ENCODE results near the gene SLC22A15.
"Not testable (repeated sequence)": the region's sequence is repeated elsewhere in the genome, so short reads cannot be mapped to it uniquely, and the experiment has no call there.

Gene SLC22A15

DNA sequence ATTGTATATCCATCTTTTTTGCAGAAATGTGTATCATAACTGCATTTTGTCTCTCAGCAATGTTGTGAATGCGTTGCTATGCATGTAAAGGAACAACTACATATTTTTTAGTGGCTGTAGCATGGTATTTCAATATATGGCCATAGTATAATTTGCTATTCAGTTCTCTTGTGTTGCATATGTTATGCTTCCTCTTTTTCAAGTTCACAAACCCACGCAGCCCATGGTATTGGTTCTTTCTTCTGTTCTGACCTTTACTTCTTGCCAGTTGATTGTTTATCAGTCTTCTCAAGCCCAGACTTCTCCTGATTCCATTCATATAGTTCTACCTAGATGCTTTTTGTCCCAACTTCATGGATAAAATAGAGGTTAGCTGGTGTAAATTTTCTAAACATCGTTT is 6.1 kb downstream of the SLC22A15 start:
- no peak for DNase-seq

DNA sequence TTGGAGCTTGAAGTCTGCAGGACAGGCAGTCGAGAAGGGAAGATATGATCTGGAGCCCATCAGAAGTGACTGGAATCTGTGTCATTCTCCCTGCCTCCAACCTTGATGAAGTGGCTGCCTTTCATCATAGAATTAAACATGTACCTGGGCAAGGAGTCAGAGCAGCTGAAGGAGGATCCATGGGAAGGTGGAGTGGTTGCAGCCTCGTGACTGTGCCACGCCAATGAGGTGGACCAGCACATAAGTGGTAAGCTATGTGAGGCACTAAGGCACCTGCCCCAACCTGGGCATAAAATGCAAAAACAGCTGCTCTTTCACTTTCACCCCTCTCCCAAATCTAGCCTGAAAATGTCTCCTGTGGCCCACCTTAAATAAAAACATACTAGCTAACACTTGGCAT is 7.3 kb downstream of the SLC22A15 start:
- no peak for DNase-seq

DNA sequence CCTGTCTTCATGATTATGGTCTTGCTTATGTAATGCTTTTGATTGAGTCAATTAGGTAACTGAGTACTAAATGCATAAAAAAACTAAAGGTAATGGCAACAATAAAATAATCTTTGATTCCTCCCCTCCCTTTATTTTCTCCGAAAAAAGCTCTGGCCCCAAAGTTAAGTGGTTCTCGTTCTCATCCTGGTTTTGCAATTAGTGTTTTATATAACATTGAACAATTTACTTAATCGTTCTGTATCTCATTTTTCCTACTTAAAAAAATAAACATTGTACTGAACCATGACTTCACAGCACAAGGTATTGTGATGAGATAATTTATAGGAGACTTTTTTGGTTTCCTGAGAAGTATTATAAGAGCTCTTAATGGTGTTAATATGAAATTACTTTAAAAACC is 11.3 kb downstream of the SLC22A15 start:
- DNase-seq: no peak

DNA sequence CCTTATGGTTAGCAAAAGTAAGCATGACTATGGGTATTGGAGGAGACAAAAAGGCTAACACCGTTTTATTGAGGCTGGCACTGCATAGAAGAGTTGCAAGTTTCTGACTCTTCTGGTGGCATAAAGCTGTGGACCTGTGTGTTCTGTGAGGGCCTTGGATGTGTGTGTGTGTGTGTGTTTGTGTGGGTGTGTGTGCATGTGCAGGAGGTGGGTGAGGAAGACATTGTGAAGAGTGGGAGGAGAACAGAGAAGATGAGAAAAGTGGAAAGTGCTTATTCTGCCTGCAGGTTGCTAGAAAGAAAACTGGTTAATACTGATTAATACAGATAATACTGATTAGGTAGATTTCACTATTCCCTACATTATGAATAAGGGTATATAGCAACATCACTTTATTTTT is 12.6 kb downstream of the SLC22A15 start:
- DNase-seq: no peak

DNA sequence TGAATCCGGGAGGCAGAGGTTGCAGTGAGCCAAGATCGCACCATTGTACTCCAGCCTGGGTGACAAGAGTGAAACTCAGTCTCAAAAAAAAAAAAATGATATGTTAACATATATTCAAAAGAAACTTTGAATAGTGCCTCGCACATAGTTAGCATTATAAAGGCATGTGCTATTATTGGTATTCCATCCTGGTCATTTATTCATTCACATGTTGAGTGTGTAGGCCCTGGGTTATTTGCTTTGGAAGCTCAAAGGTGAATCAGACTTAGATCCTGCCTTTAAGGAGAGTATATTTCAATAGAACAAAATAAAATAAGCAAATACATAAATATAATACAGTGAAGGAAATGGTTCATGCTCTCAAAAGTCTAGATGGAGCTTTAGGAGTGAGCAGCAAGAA is 13.4 kb downstream of the SLC22A15 start:
- DNase-seq: no peak

DNA sequence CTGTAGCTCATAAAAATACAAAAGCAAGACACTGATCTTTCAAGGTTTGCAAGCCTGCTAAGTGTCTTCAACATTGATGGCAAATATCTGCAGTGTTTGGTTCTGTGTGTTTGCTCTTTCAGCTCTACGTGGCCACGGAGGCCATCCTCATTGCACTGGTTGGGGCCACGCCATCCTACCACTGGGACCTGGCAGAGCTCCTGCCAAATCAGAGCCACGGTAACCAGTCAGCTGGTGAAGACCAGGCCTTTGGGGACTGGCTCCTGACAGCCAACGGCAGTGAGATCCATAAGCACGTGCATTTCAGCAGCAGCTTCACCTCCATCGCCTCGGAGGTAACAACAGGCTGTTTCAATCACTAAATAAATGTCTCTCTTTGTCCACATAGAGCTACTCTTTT is 15.6 kb downstream of the SLC22A15 start:
- no peak for DNase-seq

DNA sequence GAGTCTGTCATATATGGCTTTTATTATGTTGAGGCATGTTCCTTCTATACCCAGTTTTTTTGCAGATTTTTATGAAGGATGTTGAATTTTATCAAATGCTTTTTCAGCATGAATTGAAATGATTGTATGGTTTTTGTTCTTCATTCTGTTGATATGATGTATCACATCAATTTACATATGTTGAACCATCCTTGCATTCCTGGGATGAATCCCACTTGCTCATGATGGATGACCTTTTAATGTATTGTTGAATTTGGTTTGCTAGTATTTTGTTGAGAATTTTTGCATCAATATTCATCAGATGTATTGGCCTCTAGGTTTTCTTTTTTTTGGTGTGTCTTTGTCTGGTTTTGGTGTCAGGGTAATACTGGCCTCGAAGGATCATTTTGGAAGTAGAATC is 21.6 kb downstream of the SLC22A15 start:
- not testable (repeated sequence) for DNase-seq

DNA sequence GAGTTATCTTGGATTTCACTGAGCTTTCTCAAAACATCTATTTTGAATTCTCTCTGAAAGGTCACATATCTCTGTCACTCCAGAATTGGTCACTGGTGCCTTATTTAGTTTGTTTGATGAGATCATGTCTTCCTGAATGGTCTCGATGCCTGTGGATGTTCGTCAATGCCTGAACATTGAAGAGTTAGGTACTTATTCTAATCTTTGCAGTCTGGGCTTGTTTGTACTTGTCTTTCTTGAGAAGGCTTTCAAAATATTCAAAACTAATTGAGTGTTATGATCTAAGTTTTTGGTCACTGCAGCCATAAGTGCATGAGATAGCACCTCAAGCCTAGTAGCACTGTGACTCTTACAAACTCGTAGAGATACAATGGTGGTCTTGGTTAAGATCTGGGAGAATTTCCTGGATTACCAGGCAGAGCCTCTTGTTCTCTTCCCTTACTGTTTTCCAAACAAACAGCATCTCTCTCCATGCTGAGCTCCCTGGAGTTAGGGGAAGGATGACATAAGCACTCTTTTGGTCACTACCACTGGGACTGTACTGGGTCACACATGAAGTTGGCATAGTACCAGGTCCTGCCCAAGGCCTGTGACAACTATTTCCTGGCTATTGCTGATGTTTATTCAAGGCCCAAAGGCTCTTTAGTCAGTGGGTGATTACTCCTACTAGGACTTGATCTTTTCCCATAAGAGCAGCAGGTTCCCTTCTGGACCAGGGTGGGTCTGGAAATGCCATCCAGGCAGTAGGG is 25.6 kb downstream of the SLC22A15 start:
- no peak for DNase-seq

DNA sequence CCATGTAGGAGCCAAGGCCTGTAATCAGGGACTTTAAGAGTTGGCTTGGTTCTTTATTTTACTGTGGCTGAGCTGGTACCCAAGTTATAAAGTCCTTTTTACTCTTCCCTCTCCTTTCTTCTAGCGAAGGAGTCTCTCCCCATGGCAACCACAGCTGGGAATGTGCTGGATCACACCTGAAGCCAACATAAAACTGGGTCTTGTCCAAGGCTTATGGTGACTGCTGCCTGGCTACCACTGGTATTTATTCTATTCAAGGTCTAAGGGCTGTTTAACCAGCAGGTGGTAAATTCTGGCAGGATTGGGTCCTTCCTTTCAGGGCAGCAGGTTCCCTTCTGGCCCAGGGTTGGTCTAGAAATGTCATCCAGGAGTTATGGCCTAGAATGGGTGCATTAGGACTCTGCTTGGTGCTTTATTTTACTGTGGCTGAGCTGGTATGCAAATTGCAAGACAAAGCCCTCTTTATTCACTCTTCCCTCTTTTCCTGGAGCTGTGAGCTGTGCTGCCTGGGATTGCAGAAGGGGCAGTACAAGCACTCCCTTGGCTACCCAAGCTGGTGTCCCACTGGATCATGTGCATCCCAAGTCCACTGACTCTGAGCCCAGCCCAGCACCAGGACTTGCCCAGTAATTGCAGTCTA is 26.6 kb downstream of the SLC22A15 start:
- no peak for DNase-seq

DNA sequence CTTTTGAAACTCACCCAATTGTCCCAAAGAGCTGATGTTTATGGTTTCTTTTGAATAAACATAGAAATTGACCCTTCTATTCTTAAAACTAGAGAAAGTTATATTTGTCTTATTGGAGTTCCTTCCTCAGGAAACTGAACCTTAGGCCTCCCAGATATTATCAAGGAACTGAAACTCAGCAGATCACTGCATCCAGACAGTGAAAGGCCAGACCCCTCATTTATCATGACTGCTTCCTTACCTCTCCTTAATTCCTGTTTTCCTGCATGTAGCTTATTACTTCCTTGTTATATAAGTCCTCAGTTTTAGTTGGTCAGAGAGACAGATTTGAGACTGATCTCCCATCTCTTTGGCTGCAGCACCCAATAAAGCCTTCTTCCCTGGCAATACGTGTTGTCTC is 27.5 kb downstream of the SLC22A15 start:
- DNase-seq: no peak

DNA sequence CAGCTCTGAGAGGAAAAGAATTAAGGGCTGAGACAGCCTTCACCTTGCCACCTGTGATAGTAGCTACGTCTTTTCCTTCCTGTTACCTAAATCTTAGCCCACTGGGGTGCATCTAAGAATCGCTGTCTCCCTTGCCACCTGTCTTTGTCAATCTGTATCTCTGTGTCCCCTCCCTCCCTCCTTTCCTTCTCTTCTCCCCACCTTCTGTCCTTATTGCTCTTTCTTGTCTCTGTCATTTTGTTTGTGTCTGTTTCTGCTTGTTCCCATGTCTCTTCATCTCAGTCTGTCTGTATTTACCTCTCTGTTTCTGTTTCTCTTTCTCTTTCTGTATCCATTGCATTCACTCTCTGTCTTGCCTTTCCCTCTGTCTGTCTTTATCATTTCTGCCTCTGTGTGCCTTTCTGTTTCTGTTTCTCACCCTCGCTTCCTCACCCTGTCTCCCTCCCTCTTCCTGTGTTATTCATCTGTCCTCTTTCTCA is 30.2 kb downstream of the SLC22A15 start:
- DNase-seq: no peak

DNA sequence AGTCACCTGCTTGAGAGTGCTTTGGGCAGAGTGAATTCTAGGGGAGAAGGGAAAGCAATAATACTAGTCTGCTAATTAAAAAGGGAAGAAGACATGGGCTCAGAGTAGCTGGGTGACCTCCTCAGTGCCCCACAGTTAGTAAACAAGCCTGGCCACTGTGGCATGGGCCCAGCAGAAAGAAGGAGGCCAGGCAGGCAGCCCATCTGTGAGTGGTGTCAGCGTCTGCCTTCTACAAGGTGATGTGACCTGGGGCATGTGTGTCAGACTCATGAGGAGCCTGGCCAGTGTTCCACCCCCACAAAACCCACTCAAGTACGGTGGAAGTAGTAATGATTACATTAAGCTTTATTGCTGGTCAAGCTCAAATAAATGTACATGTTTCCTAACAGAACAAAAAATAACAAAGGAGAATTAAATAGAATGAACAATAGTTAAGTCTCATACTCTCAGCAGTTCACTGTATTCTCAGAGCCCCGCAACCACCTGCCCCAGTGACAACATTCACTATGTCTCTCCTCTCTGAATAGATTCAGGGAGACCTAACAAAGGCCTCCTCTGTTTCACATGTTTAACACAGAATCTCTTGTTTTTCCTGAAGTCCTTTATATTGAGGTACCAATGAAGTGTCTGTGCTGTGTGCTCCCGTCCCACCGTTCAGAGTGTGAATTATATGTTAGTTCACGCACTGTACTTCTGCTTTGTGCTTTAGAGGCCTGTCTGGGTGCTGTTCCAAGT is 32.5 kb downstream of the SLC22A15 start:
- DNase-seq: no peak

DNA sequence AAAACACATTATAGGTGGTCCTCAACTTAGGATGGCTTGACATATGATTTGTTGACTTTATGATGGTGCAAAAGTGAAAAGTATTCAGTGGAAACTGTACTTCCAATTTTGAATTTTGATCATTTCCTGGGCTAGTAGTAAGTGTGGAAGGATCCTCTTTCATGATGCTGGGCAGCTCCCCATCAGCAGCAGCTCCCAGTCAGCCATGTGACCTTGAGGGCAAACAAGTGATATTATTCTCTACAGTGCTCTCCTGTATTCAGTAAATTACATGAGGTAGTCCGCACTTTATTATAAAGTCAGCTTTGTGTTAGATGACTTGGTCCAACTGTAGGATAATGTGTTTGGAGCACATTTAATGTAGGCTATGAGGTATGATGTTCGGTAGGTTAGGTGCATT is 36.4 kb downstream of the SLC22A15 start:
- no peak for DNase-seq

DNA sequence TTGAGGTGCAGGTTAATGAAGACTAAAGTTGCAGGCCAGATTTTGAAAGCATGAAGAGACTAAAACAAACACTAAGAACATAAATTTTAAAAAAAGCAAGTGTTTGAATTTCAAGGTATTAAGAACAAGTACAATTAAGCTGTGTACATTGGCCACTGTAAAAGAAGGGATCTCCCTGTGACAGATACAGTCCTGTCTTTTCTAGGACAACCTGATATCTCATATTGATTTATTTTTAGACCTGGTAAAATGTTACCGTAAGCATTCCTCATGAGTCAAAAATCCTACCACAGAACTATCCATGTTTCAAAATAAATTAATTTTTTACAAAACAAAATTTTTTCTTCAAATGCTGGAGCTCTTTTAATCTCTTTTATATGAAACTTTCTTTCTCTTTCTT is 39.4 kb downstream of the SLC22A15 start:
- DNase-seq: no peak

DNA sequence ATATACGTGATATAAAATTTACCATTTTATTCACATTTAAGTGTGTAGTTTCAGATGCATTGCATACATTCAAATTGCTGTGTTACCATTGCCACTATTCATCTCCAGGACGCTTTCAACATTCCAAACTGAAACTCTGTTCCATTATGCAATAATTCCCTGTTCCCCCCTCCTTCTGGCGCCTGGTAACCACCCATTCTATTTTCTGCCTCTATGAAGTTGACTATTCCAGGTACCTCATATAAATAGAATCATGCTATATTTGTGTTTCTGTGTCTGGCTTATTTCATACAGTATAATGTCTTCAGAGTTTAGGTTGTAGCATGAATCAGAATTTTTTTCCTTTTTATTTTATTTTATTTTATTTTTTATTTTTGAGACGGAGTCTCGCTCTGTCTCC is 41.7 kb downstream of the SLC22A15 start:
- no peak for DNase-seq

DNA sequence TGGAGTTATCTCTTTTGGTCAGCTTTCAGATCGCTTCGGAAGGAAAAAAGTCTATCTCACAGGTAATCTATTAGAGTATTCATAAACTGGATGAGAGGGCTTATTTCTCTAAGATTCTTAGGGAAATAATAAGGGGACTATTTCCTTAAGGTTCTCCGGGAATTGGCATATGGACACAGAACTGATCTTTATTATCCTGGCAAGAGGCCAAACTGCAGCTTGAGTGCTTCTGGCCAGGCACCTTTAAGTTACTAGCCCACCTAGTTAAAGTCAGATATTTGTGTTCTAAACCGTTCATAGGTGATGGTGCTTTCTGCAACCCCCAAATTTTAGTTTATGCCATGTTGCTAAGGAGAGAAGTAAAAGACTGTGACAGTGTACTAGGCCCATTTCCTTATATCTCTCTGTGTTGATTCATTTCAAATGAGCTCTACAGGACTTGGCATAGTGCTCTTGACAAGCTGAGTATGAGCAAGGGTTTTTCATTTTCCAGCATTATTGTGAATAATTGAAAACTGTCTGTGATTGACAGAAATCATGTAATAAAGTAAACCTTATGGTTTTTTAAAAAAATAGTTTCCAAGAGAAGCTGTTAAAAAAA is 43.4 kb downstream of the SLC22A15 start:
- DNase-seq: no peak

DNA sequence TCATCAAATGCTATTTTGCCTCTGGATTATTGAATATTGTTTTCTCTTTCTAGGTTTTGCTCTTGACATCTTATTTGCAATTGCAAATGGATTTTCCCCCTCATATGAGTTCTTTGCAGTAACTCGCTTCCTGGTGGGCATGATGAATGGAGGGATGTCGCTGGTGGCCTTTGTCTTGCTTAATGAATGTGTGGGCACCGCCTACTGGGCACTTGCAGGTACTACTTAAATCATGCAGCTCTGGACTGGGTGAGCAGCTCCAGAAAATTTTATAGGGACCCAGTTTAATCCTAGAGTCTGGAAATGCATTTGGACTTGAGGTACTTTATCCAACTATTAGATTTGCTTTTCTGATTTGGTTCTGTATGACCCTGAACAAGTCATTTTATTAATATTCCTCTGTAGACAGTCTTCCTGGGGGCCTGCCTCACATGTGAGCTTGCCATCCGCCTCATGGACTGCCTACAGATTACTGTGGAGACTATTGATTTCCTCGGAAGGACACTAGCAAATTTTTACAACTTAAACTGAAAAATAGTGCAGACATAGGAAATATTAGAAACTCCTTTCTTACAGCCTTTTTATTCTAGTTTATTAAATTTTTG is 44.5 kb downstream of the SLC22A15 start:
- DNase-seq: peak in 1 of 2 donors; percentile 10

DNA sequence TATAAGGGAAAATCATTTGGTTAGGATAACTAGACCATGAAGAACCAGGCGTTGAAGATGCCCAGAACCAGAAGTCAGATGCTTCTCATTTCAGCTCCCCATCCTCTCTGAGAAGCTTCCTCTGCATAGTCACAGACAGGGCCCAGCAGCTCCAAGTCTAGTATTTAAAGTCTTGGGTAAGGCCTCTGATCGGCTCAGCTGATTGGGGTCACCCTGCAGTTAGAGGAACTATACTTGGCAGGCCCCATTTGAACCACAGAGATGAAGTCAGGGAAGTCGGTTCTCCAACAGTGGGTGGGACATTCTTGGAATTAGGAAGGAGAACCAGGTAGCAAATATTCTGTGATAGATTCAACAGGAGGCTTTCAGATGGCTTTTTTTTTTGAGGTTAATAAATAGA is 48.3 kb downstream of the SLC22A15 start:
- no peak for DNase-seq

DNA sequence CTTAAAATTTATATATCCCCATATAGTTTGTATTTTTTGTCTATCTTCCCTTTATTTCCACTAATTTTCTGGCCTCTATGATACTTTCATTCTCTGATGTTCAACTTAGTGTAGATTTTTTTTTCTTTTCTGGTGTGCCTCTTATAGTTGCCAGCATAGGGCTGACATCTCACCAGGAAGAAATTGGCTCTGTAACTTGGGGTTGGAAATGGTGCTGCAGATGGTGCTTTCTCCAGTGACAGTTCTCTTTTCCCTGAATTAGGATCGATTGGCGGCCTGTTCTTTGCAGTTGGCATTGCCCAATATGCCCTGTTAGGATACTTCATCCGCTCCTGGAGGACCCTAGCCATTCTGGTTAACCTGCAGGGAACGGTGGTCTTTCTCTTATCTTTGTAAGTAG is 50.3 kb downstream of the SLC22A15 start:
- no peak for DNase-seq

DNA sequence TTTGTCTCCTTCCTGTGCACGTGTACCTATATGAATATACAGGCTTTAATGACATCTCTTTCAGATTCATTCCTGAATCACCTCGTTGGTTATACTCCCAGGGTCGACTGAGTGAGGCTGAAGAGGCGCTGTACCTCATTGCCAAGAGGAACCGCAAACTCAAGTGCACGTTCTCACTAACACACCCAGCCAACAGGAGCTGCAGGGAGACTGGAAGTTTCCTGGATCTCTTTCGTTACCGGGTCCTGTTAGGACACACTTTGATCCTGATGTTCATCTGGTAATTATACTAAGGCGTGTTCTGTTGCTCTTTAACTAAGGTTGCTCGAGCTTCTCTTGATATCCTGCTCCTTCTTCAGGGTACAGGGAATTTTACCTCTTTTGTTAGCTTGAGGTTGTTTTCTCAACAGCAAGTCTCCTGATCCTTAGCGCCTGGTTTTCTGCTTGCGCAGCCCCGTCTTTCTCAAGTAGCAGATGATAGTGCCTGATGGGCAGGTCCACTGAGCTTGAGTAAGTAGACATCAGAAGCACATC is 55.1 kb downstream of the SLC22A15 start:
- no peak for DNase-seq

DNA sequence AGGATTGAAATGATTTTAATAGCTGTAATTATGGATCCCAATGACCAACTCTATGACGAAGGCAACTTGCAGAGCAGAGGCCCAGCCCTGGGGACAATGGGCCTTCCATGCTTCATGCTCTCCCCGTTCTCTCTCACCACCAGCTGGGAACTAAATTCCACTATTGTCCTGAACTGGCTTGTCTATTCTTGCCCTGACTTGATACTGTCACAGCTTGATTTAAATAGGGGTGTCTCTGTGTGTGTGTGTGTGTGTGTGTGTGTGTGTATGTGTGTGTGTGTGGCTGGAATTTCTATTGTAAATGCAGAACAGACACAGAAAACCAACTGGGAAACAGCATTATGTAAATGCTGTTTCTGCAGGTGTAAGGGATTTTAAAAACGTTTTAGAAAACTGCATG is 57.0 kb downstream of the SLC22A15 start:
- no peak for DNase-seq

DNA sequence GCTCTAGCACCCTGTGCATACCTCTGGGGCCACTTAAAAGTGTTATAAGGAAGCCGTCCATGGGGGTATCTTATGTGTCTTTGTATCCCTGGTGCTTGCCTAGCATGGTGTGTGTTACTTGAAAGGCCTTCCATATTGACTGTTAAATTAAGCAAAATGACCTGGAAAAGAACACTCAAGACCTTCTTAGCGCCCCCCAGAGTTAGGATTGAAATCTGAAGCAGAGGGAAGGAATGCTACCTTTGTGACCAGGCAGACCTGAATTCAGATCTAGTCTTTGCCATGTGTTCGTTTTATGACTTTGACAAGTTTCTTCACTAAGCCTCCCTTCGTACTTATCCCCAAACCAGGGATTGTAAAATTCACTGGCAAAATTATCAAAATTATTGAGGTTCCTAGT is 59.9 kb downstream of the SLC22A15 start:
- DNase-seq: no peak

DNA sequence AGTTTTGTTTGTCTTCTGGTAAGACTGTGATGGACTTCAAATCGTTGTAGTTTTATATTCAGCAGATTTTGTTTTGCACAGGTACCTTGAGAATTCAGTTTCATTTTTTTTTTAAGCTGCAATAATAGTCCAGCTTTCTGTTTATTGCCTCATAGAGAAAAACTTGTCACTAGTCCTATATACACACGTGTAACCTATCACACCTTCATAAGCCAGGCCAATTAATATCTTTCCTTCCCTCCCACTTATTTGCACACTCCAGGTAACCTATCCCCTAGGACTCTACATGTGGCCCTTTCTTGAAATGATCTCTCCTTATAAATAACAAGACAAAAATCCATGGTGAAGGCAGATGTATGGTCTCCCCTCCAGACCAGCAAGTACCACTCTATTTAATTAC is 62.4 kb downstream of the SLC22A15 start:
- DNase-seq: no peak

All from bone marrow (tissue), 2 donors.